HCT116 (cell line): ENCODE results near the gene TMBIM6. TPM values are rescaled to one million over a fixed set of nuclear protein-coding genes. Genes with fewer than 3 reads are reported as not detected.

Source experiments
- ATAC-seq: fragments of 200-7000 bp; cut with Tn5 transposase; 2 replicates; pipeline ENCODE4 v1.9.1; 2020; ENCODE audit warnings: mild to moderate bottlenecking, moderate library complexity
- BruUV-seq: library from RNA; stranded (reverse); fragments of 400-500 nt; replicated peaks from 2 replicates; lab custom pipeline; 2021; lab: Mats Ljungman, UMichigan
- CTCF ChIA-PET: fragments of 300-600 bp; sonication (Branson Sonifier 250); formaldehyde crosslinking; loops from one replicate; lab custom pipeline; 2021; ENCODE audit warnings: antibody characterized with exemption; lab: Charles Lee
- POLR2A ChIA-PET: fragments of 300-600, 350-600 bp; sonication (Branson Sonifier 250); formaldehyde crosslinking; loops from one replicate; lab custom pipeline; 2021; ENCODE audit warnings: antibody characterized with exemption; lab: Charles Lee
- RAD21 ChIA-PET, 2 experiments: fragments of 300-600 bp; sonication (Branson Sonifier 250); formaldehyde crosslinking; loops; one replicate each; lab custom pipeline; 2023; ENCODE audit warnings: low total read pairs in 2 of 2; ENCODE audit not compliant: uncharacterized antibody in 2 of 2, unreplicated experiment in 2 of 2, low non-redundant PET in 1 of 2; lab: Charles Lee
- DNase-seq: peaks from one replicate; pipeline ENCODE4 v3.0.0-alpha.2; 2010; ENCODE audit warnings: low read depth, low spot score
- H2AFZ ChIP-seq: fragments of 200-600 bp; shearing (Covaris generic), sonication (generic); 2 replicates; pipeline ENCODE4 v1.6.1; 2017; ENCODE audit warnings: low read depth, mixed run types, mixed read lengths, antibody characterized with exemption, low read length; ENCODE audit not compliant: poor library complexity, severe bottlenecking
- H3K27ac ChIP-seq: 2 replicates; pipeline ENCODE4 v1.5.1; 2012; ENCODE audit warnings: low read depth, low read length
- H3K27me3 ChIP-seq: fragments of 200-600 bp; sonication (generic); 2 replicates; pipeline ENCODE4 v1.6.1; 2016; ENCODE audit warnings: mixed run types, low read length, mixed read lengths; ENCODE audit not compliant: insufficient read depth
- H3K36me3 ChIP-seq, 2 experiments: fragments of 200-500 bp in 1 of 2; fragments of 200-600 bp in 1 of 2; sonication (Bioruptor generic) in 1 of 2; sonication (generic) in 1 of 2; 2 replicates each; pipeline versions ENCODE4 v1.5.1 to v1.6.1; 2014 to 2016; ENCODE audit warnings: low read length in 2 of 2, inconsistent platforms in 1 of 2, mixed read lengths in 1 of 2, mixed run types in 1 of 2; ENCODE audit not compliant: insufficient read depth in 2 of 2, control insufficient read depth in 1 of 2
- H3K4me1 ChIP-seq, 2 experiments: fragments of 200-600 bp in 1 of 2; sonication (generic) in 1 of 2; 2 replicates each; pipeline versions ENCODE4 v1.5.1 to v1.6.1; 2012 to 2017; ENCODE audit warnings: low read length in 2 of 2, inconsistent platforms in 1 of 2, mild to moderate bottlenecking in 1 of 2, mixed read lengths in 1 of 2, mixed run types in 1 of 2, moderate library complexity in 1 of 2; ENCODE audit not compliant: insufficient read depth in 2 of 2, control insufficient read depth in 1 of 2
- H3K4me2 ChIP-seq: fragments of 200-600 bp; sonication (generic); 2 replicates; pipeline ENCODE4 v1.6.1; 2017; ENCODE audit warnings: mixed run types, low read length, mixed read lengths
- H3K4me3 ChIP-seq, 2 experiments: fragments of 200-600 bp in 1 of 2; sonication (generic) in 1 of 2; replicated peaks in 1 of 2; 2 replicates each; pipeline ENCODE4 v1.5.1; 2011 to 2016; ENCODE audit warnings: low read length in 2 of 2, control low read depth in 1 of 2, low read depth in 1 of 2, mild to moderate bottlenecking in 1 of 2, mixed read lengths in 1 of 2, mixed run types in 1 of 2
- H3K79me2 ChIP-seq: fragments of 200-600 bp; sonication (generic); 2 replicates; pipeline ENCODE4 v1.6.1; 2017; ENCODE audit warnings: mild to moderate bottlenecking, mixed run types, low read length, moderate library complexity, mixed read lengths; ENCODE audit not compliant: insufficient read depth
- H3K9ac ChIP-seq: fragments of 200-600 bp; sonication (generic); 2 replicates; pipeline ENCODE4 v1.6.1; 2016; ENCODE audit warnings: low read length, mixed read lengths
- H3K9me2 ChIP-seq: fragments of 200-600 bp; sonication (generic), shearing (Covaris generic); 2 replicates; pipeline ENCODE4 v1.6.1; 2017; ENCODE audit warnings: mixed run types, mild to moderate bottlenecking, moderate library complexity; ENCODE audit not compliant: insufficient read depth
- H3K9me3 ChIP-seq, 2 experiments: fragments of 200-500 bp in 1 of 2; fragments of 200-600 bp in 1 of 2; sonication (Bioruptor generic) in 1 of 2; sonication (generic) in 1 of 2; 2 replicates each; pipeline ENCODE4 v1.6.1; 2014 to 2017; ENCODE audit warnings: low read length in 2 of 2, mixed read lengths in 2 of 2, inconsistent platforms in 1 of 2, low read depth in 1 of 2, mild to moderate bottlenecking in 1 of 2, mixed run types in 1 of 2, moderate library complexity in 1 of 2; ENCODE audit not compliant: control insufficient read depth in 1 of 2, insufficient read depth in 1 of 2
- H4K20me1 ChIP-seq: fragments of 200-600 bp; sonication (generic), shearing (Covaris generic); 2 replicates; pipeline ENCODE4 v1.6.1; 2017; ENCODE audit warnings: mixed run types, mild to moderate bottlenecking, moderate library complexity; ENCODE audit not compliant: insufficient read depth
- ATF3 ChIP-seq: IDR thresholded peaks from 2 replicates; pipeline ENCODE4 v1.6.1; 2012
- CBX3 ChIP-seq: IDR thresholded peaks from 2 replicates; pipeline ENCODE4 v1.6.1; 2012; ENCODE audit warnings: low read depth
- CTCF ChIP-seq, 3 experiments: fragments of 200-600 bp in 1 of 3; sonication (generic) in 1 of 3; IDR thresholded peaks in 2 of 3; conservative IDR thresholded peaks in 1 of 3; 2 replicates each; pipeline ENCODE4 v1.5.1; 2012 to 2017; ENCODE audit warnings: low read depth in 2 of 3, low read length in 2 of 3, antibody characterized with exemption in 1 of 3, borderline replicate concordance in 1 of 3, control low read depth in 1 of 3, mild to moderate bottlenecking in 1 of 3, mixed read lengths in 1 of 3, mixed run types in 1 of 3, moderate library complexity in 1 of 3; ENCODE audit not compliant: insufficient read depth in 1 of 3
- EGR1 ChIP-seq: IDR thresholded peaks from 2 replicates; pipeline ENCODE4 v1.6.1; 2012; ENCODE audit warnings: low read depth
- ELF1 ChIP-seq: IDR thresholded peaks from 2 replicates; pipeline ENCODE4 v1.6.1; 2012; ENCODE audit warnings: low read depth, borderline replicate concordance
- EZH2 ChIP-seq: fragments of 200-600 bp; sonication (generic); IDR thresholded peaks from 2 replicates; pipeline ENCODE4 v1.6.1; 2017; ENCODE audit warnings: antibody characterized with exemption, mixed run types
- FOSL1 ChIP-seq: IDR thresholded peaks from 2 replicates; pipeline ENCODE4 v1.6.1; 2012; ENCODE audit warnings: low read depth
- JUND ChIP-seq: IDR thresholded peaks from 2 replicates; pipeline ENCODE4 v1.6.1; 2012
- POLR2A ChIP-seq: IDR thresholded peaks from 2 replicates; pipeline ENCODE4 v1.7.0; 2011; ENCODE audit warnings: borderline replicate concordance; ENCODE audit not compliant: insufficient read depth, insufficient read length; ENCODE audit errors: extremely low read depth
- RAD21 ChIP-seq: IDR thresholded peaks from 2 replicates; pipeline ENCODE4 v1.6.1; 2012; ENCODE audit warnings: low read depth, mild to moderate bottlenecking
- SIN3A ChIP-seq: IDR thresholded peaks from 2 replicates; pipeline ENCODE4 v1.6.1; 2012; ENCODE audit warnings: low read depth
- SRF ChIP-seq: IDR thresholded peaks from 2 replicates; pipeline ENCODE4 v1.6.1; 2012; ENCODE audit warnings: low read depth
- TCF7L2 ChIP-seq: IDR thresholded peaks from 2 replicates; pipeline ENCODE4 v1.7.0; 2011; ENCODE audit warnings: borderline replicate concordance, inconsistent platforms; ENCODE audit not compliant: insufficient read depth, insufficient read length; ENCODE audit errors: extremely low read depth
- ZFX ChIP-seq: fragments of 450-650 bp; IDR thresholded peaks from 2 replicates; pipeline ENCODE4 v1.6.1; 2017
- ZNF274 ChIP-seq: fragments of 200-500 bp; sonication (Bioruptor generic); IDR thresholded peaks from 2 replicates; pipeline ENCODE4 v1.6.1; 2014; ENCODE audit warnings: mild to moderate bottlenecking, low read depth, low read length, inconsistent platforms
- intact Hi-C: fragments of 100-400 bp; cut with micrococcal nuclease; formaldehyde crosslinking; loops from 2 replicates; pipeline ENCODE4 v1.10.0; 2022
- total RNA-seq: library from RNA; stranded (reverse); gene quantifications from one replicate; pipeline ENCODE4 v1.2.1, GENCODE V29; 2021; ENCODE audit not compliant: unreplicated experiment
- TF ChIP-seq, protein P1 (sequence below): IDR thresholded peaks from 2 replicates; pipeline ENCODE4 v1.6.1; 2012
- TF ChIP-seq, protein P2 (sequence below): IDR thresholded peaks from 2 replicates; pipeline ENCODE4 v1.6.1; 2011; ENCODE audit warnings: mild to moderate bottlenecking, low read length, moderate library complexity; ENCODE audit not compliant: insufficient replicate concordance; ENCODE audit errors: extremely low read depth

Gene TMBIM6
- total RNA-seq, 1 experiment from 2014 or later = 510 TPM

DNA sequence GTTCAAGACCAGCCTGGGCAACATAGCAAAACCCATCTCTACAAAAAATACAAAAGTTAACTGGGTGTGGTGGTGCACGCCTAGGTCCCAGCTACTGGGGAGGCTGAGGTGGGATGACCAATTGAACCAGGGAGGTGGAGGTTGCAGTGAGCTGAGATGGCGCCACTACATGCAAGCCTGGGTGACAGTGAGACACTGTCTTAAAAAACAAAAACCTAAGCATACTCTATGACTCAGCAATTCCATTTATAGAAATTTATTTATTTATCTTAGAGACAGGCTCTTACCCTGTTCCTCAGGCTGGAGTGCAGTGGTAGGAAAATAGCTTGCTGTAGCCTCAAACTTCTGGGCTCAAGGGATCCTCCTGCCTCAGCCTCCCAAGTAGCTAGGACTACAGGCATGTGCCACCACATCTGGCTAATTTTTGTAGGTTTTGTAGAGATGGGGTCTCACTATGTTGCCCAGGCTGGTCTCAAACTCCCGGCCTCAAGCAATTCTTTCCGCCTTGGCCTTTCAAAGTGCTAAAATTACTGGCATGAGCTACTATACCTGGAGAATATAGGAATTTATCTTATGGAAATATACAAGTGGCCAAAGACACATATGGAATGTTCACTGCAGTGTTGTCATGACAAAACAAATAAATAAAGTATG is 43.5 kb downstream of the TMBIM6 start (continued):
- TF ChIP-seq ATF3 (no peak), ELF1 (no peak), CBX3 (no peak), ZNF274 (no peak), EZH2 (no peak), ZFX (no peak), SIN3A (no peak), POLR2A (no peak), FOSL1 (no peak), EGR1 (no peak)
- TF ChIP-seq, protein P1, sequence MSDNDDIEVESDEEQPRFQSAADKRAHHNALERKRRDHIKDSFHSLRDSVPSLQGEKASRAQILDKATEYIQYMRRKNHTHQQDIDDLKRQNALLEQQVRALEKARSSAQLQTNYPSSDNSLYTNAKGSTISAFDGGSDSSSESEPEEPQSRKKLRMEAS = no peak
- TF ChIP-seq, all 23 proteins: peak for 0

GRCh38 chr12:49787672-49788071 is 46.3 kb downstream of the TMBIM6 start:
- CTCF ChIA-PET = interaction anchor here (2.1 kb wide), 1 partner anchor 10 kb away, joined by 10 read pairs; no protein-coding TSS in a partner anchor
- TF ChIP-seq CBX3 (no peak), SRF (no peak), FOSL1 (no peak), POLR2A (no peak), ELF1 (no peak), SIN3A (no peak), EGR1 (no peak), RAD21 (no peak), CTCF (IDR thresholded peaks at IDR 0.05 in 2 of 3, conservative IDR thresholded peaks at IDR 0.05 in 1 of 3; ENCODE audit: borderline replicate concordance in 1 of 3, insufficient read depth in 1 of 3, low read depth in 2 of 3, low read length in 2 of 3) (no peak), JUND (no peak), TCF7L2 (no peak)
- TF ChIP-seq, protein P2, sequence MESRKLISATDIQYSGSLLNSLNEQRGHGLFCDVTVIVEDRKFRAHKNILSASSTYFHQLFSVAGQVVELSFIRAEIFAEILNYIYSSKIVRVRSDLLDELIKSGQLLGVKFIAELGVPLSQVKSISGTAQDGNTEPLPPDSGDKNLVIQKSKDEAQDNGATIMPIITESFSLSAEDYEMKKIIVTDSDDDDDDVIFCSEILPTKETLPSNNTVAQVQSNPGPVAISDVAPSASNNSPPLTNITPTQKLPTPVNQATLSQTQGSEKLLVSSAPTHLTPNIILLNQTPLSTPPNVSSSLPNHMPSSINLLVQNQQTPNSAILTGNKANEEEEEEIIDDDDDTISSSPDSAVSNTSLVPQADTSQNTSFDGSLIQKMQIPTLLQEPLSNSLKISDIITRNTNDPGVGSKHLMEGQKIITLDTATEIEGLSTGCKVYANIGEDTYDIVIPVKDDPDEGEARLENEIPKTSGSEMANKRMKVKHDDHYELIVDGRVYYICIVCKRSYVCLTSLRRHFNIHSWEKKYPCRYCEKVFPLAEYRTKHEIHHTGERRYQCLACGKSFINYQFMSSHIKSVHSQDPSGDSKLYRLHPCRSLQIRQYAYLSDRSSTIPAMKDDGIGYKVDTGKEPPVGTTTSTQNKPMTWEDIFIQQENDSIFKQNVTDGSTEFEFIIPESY = no peak

More at GRCh38 chr12:49787672-49788071, 46.3 kb downstream of the TMBIM6 start:
- no peak for DNase-seq
- H3K27ac ChIP-seq = no peak overlapping the region
- H3K27me3 ChIP-seq = no peaks in the 10 kb centered on the region
- ChIA-PET RAD21 (no interaction called here), POLR2A (no interaction called here)
- no peaks in the 10 kb centered on the region for H3K9me3 ChIP-seq
- H3K4me2 ChIP-seq = no peak overlapping the region
- peaks cover 0 to 9% of the 10 kb centered on the region in 2 experiments; a peak in 2 of 4 replicates for H3K4me1 ChIP-seq
- H3K79me2 ChIP-seq = no peaks in the 10 kb centered on the region
- no peak for ATAC-seq
- no peaks in the 10 kb centered on the region for H3K36me3 ChIP-seq
- no TSS peak for BruUV-seq
- H3K4me3 ChIP-seq = no peak overlapping the region
- no peak overlapping the region for H2AFZ ChIP-seq
- H3K9me2 ChIP-seq = no peaks in the 10 kb centered on the region
- no peak overlapping the region for H3K9ac ChIP-seq
- intact Hi-C loops = no loop called here
- H4K20me1 ChIP-seq = no peaks in the 10 kb centered on the region
